GM18909 (cell line): ENCODE results near the gene STAT6.

Experiments used
- ATAC-seq: cut with Tn5 transposase; IDR thresholded peaks from one replicate; pipeline ENCODE4 v1.9.1; 2021; ENCODE audit warnings: mild to moderate bottlenecking; ENCODE audit not compliant: unreplicated experiment, poor library complexity

STAT6 gene, protein sequence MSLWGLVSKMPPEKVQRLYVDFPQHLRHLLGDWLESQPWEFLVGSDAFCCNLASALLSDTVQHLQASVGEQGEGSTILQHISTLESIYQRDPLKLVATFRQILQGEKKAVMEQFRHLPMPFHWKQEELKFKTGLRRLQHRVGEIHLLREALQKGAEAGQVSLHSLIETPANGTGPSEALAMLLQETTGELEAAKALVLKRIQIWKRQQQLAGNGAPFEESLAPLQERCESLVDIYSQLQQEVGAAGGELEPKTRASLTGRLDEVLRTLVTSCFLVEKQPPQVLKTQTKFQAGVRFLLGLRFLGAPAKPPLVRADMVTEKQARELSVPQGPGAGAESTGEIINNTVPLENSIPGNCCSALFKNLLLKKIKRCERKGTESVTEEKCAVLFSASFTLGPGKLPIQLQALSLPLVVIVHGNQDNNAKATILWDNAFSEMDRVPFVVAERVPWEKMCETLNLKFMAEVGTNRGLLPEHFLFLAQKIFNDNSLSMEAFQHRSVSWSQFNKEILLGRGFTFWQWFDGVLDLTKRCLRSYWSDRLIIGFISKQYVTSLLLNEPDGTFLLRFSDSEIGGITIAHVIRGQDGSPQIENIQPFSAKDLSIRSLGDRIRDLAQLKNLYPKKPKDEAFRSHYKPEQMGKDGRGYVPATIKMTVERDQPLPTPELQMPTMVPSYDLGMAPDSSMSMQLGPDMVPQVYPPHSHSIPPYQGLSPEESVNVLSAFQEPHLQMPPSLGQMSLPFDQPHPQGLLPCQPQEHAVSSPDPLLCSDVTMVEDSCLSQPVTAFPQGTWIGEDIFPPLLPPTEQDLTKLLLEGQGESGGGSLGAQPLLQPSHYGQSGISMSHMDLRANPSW

DNA sequence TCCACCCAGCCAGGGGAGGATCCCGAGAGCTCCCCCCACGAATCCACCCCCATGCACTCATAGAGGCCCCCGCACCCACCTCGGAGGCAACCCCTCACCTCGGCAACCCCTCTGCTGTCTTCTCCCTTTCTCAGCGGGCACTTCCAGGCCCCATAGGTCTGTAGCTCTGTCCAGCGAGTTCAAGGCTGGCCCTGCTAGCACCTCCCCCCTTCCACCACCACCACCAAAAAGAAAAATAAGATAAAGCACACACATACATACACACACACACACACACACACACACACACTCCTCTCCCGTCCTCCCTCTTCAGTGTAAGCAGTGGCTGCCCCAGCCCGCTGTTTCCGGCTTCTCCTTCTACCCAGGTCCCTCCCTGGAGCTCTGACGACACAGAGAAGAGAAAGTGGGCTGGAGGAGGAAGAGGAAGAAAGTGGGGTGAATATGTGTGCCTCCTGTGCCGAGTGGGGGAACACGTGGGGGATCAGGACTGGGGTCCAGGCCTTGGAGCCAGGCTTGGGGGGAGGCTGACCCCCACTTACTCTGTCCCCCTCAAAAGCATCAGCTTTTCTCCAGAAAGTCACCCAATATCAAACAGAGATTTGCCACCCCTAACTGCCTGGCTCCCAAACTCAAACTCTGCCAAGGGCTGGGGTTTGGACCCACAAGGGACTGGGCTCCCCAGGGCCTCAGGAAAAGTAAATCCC lies at the start of gene STAT6:
TSS of gene STAT6 (minus strand) at position 332 of the 704 bp plus-strand sequence. CDS start 3,084 bp downstream, outside the sequence.
- ATAC-seq: peak; percentile 63

DNA sequence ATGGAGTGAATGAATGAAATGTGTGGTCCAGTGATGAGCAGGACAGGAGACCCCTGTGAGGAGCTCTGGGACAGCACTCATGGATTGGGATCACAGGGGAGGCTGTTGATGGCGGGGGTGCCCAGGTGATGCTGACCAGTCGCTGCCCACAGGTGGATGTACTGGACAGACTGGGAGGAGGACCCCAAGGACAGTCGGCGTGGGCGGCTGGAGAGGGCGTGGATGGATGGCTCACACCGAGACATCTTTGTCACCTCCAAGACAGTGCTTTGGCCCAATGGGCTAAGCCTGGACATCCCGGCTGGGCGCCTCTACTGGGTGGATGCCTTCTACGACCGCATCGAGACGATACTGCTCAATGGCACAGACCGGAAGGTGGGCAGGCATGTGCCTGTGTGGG lies 49.6 kb upstream of the STAT6 start:
- no peak for ATAC-seq

DNA sequence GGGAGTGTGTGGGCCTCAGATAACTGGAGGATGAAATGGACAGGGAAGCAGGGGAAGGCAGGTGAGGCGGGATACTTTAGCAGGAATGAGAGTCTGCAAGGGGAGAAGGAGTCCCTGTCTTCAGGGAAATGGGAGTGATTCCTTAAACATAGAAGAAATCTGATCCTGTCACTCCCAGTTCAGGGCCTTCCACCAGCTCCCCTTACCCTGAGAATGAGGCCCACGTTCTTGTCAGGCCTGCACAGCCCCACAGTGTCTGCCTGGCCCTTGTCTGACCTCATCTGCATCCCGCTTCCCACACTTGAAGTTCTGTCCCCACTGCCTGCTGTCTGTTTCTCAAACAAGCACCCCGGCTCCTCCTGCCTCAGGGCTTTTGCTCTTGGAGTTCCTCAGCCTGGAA lies 48.9 kb upstream of the STAT6 start:
- ATAC-seq: no peak

DNA sequence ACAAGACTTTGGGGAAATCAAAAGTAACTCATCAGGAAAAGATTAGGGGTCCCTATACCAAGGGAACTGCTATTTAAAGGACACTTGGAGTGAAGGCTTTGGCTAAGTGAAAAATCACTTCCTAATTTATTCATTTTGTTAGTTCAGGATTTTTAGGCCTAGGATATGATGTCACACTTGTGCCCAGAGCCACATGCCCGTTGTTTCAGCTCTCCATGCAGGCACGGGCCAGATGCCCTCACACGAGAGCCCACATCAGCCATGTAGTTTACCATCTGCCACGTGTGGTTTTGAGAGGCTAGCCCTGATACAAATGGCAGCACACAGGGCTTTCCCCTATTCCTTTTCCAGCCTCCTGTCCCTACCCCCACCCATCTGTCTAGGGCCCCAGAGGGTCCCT lies 48.1 kb upstream of the STAT6 start:
- no peak for ATAC-seq

DNA sequence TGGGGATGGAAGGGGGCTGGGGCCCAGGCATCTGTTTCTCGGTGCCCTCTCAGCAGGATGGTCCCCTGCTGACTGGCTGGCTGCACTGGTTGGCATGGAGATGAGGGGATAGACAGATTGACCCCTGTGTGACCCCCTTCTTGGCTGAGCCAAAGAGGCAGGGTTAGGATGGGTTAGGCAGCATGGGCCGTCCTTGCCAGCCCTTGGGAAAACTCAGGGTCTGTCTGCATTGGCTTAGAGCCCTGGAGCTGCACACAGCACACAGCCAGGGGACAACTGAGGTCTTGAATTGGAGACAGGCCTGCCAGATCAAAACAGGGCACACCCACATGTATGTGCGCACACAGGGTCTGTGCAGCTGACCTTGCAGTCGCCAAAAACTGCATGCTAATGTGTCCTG lies 47.5 kb upstream of the STAT6 start:
- ATAC-seq: no peak

DNA sequence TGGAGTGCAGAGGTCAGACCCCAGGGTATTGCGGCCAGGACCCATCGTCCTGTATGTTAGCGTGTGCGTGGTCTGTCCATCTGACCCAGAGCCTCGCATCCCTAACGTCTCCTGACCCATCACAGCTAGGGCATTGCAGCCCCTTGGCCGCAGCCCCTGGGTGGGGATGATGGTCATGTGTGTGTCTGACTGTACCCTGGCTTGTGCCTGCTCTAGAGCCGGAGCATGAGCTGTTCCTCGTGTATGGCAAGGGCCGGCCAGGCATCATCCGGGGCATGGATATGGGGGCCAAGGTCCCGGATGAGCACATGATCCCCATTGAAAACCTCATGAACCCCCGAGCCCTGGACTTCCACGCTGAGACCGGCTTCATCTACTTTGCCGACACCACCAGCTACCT lies 47.0 kb upstream of the STAT6 start:
- ATAC-seq: no peak

DNA sequence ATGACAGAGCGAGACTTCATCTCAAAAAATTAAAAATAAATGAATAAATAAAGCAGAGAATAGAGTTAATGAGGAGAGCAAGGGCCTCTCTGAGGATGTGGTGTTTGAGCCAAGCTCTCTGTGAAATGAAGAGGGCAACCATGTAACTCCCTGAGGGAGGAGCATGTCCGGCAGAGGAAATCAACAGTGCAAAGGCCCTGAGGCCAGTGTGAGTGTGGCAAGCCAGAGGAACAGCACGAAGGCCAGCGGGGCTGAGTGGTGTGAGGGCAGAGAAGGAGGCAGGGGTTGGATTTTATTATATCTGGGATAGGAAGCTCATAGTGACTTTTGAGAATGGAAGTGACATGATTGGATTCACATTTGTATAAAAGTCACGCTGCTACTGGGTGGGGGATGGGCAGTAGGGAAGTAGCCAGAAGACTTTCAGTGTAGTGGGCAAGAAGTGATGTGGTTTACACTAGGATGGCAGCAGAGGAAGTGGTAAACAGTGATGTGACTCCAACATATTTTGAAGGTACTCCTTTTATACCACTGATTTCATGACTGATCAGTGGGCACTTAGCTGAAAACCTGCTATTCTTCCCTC lies 46.5 kb upstream of the STAT6 start:
- no peak for ATAC-seq

DNA sequence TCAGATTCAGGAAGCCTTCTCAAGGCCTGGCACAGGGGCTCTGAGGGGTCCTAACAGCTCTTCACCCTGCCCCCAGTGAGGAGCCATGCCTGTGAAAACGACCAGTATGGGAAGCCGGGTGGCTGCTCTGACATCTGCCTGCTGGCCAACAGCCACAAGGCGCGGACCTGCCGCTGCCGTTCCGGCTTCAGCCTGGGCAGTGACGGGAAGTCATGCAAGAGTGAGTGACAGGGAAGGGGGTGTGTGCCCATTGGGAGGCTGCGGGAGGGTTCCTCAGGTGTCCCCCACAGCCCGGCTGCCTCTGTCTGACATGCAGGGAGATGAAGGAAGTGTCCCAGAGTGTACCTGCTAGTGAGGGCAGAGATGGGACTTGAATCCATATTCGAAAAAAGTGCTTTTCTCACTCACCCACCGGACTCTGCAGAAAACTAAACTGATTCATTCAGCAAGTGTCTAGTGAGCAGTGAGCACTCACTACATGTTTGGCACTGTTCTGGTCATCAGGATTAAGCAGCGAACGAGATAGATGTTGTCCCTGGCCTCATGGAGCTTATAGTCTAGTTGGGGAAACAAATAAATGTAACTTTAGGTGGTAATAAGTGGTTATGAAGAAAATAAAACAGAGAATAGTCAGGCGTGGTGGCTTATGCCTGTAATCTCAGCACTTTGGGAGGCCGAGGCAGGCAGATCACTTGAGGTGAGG lies 45.7 kb upstream of the STAT6 start:
- no peak for ATAC-seq

DNA sequence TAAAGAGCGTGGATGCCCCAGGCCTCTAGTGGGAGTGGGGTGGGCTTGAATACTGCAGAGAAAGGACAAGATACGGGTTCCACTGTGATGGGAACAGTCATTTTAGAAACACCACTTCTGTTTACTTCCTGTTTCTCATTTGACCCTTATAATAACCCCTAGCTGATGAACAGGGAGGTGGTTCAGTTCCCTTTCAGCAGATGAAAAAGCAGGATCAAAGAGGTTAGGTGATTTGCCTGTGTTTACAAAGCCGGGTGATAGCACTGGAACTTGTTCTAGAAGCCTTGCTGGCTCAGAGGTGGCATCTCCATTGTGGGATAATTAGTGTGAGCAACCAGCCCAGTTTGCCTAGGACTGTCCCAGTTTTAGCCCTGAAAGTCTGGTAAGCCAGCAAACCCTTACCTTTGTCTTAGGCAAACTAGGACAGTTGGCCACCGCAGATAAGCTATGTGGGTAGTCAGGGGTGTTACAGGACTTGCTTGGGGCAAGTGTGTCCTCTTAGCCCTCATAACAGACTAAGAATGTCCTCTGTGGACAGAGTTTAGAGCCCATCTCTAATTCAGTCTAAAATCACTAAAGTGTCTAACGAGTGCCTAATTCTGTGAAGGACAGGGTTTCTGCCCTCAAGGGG lies 43.8 kb upstream of the STAT6 start:
- ATAC-seq: no peak

DNA sequence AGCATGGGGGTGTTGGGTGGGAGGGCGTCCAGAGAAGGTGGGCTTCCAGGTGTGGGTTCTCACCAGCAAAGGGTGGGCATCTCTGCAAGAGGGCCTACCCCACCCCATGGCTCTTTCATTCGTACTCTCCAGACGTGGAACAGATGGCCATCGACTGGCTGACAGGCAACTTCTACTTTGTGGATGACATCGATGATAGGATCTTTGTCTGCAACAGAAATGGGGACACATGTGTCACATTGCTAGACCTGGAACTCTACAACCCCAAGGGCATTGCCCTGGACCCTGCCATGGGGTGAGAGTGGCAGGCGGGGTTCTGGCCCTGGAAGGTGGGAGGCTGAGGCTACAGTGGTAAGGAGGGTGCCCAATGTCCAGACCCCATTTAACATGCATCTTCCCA lies 42.9 kb upstream of the STAT6 start:
- ATAC-seq: no peak

DNA sequence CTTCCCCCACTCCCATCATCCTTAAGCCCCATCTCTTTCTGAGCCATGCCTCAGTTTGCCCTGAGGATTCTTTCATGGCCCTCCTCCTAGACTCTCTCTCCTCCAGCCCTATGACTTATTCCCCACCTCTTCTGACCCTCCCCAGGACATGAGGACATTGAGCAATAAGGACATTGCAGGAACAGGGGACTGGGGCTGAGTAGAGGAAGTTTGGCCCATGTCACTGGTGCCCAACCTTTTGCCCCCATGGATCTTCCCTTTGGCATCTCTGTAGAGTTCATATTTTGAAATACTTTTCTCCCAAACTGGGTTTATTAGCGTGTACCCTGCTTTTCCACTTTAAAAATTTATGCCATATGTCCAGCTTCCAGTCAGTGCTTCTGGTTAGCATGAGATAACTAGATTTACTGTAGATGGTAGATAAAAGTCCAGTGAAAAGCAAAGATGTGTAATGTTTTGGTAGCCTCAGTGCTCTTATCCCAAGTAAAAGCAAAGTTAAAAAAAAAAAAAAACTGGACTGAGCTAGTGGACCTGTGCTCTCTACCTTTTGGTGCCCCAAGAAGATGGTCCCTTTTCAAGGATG lies 42.3 kb upstream of the STAT6 start:
- no peak for ATAC-seq

DNA sequence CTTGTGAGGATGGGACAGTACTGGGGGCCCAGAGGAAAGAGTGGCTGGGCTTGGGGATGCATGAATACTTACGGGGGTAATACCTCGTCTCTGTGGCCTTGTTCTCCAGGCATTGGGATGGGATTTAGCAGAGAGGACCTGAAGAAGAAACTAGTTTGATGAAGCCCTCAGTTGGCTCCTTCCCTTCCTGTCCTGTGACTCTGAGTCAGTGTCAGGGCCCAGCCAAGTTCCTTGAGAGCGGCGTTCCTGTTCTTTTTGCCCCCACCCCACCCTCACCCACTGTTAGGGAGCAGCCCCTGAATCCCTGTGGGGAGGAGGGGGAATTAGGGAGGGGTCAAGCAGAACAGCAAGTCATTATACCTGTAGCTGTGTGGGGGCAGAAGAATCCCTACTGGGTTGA lies 41.5 kb upstream of the STAT6 start:
- ATAC-seq: no peak

DNA sequence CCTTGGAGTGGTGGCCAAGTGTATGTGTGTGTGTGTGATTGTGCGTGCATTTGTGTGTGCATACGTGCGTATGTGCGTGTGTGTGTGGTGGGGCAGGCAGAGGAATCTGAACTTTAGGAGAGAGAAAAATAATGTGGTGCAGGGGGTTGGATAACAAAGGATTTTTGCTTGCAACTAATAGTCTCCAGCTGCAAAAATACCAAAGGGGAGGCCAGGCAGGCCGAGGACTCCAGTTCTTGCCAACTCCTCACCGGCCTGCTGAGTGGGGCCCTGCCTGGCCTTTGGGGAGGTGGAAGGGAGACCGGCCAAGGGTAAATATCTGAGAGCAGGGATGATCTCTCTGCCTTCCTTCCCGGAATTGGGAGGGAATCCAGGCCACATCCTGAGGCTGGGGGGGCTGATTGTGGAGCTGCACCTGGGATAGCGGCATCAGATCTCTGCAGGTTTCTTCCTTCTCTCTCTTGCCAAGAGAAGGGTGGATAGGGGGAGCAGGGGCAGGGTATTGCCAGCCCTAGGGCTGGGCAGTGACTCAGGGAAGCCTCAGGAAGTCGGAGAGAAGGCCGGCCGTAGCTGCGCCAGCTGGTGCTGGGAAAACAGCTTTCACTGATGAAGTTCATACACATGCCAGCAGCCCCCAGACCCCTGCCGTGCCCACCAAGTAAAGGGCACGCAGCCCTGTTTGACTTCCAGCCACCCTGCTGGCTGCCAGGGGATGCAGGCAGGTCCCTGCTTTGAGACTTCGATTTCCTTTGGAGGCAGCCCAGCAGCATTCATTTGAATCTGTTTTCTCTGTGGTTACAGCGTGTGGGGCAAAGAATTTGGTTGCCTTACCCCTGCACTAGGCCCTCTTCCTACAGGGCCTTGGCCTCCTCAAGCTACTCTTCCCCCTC lies 40.8 kb upstream of the STAT6 start:
- no peak for ATAC-seq

DNA sequence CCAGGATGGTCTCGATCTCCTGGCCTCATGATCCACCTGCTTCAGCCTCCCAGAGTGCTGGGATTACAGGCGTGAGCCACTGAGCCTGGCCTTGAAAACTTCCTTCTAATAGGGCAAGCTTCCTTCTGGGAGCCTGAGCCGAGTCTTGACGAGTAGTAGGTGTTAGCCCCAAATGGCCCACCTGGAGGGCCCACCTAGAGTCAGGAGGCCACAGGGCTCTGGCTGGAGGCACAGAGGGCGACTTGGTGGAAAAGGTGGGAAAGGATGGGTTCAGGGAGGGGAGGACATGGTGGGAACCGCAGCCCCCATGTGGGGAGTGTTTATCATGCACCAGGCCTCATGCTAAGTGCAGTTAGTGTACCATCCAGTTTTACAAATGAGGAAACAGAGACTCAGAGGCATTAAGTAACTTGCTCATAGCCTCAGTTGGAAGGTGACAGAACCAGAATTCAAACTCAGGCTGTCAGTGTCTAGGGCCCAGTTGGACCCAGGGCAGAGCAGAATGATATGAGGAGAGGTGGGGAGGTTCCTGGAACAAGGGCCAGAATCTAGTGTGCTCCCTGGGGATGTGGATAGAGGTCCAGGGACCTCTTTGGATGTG lies 39.3 kb upstream of the STAT6 start:
- no peak for ATAC-seq

DNA sequence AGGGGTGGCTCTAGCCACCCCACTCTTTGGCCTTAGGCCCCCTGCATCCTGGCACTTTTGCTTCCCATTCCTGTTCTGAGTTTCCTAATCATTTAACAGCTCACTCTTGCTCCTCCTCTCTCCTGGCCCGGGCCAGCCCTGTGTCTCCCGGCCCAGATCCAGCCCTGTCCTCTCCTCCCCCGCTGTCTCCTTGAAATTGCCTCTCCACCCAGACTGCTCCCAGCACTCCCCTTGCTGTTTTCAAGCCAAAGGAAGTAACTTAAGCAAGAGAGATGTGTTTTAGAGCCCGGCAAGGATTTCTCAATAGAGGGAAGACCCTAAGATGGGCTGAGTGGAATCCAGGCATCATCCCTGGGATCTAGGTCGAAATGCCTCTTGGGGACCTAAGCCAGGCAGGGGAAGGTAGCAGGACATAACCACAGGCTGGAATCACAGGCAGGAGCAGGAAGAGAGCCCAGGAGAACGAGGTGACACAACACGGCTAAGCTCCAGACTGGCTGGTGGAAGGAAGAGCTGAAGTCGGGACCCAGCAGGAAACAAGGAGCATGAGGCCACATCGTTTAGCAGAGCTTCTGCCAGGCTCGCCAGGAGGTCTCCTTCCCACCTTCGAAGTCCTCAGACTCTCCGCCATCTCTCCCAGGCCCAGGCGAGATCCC lies 38.2 kb upstream of the STAT6 start:
- ATAC-seq: no peak

DNA sequence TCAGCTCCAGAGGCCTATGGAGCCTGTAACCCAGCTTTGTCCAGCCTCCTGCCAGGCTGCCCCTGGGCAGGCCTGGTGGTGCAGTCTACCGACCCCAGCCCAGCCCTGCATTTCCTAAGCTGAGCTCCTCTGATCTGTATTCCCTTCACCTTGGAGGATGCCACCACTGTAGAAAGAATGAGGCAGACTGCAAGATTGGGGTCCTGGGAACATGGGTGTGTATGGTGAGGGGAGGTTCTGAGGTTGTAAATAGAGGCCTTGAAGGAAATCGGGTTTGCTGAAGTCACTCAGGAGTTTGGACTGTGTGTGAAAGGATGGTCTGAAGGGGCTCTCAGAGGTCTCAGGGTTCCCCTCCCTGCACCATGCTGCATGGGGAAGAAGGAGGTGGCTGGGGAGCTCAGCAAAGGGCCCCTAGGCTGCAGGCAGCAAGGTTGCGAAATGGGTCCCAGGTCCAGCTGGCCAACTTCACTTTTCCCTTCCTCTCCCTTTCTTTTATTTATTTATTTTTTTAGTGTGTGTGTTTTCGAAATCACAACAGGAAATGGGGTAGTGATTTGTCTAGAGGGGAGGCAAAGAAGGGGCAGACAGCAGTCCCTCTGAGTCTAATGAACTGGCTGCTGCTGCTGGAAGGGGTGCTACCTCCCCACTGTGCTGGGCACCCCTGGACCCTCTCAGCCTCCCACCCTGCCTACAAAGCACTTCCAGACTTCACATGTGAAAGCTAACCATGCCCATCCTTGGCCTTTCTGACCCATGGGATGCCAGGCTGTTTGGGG lies 37.5 kb upstream of the STAT6 start:
- no peak for ATAC-seq
